ENCODE measurements around the gene GIPC3.

Gene GIPC3

GRCh38 chr19:3610745-3611717 is 25.8 kb downstream of the GIPC3 start:
- DNase-seq, result no peak
- Histone ChIP-seq H3K4me3 (ENCODE audit: low read depth, low read length) (no peak overlapping the region), H3K27me3 (ENCODE audit: insufficient read depth, low read depth, severe bottlenecking) (no peaks in the 10 kb centered on the region), H3K36me3 (peaks cover 20% of the 10 kb centered on the region), H3K9me3 (ENCODE audit: severe bottlenecking) (no peaks in the 10 kb centered on the region), H3K27ac (no peak overlapping the region)
- TF ChIP-seq, protein P1, sequence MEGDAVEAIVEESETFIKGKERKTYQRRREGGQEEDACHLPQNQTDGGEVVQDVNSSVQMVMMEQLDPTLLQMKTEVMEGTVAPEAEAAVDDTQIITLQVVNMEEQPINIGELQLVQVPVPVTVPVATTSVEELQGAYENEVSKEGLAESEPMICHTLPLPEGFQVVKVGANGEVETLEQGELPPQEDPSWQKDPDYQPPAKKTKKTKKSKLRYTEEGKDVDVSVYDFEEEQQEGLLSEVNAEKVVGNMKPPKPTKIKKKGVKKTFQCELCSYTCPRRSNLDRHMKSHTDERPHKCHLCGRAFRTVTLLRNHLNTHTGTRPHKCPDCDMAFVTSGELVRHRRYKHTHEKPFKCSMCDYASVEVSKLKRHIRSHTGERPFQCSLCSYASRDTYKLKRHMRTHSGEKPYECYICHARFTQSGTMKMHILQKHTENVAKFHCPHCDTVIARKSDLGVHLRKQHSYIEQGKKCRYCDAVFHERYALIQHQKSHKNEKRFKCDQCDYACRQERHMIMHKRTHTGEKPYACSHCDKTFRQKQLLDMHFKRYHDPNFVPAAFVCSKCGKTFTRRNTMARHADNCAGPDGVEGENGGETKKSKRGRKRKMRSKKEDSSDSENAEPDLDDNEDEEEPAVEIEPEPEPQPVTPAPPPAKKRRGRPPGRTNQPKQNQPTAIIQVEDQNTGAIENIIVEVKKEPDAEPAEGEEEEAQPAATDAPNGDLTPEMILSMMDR (IDR thresholded peaks at IDR 0.05; ENCODE audit: low read depth, low read length), result no peak

GRCh38 chr19:3611841-3612240 is 26.6 kb downstream of the GIPC3 start:
- no peak for DNase-seq
- no peaks in the 10 kb centered on the region for H3K27me3 ChIP-seq (ENCODE audit: insufficient read depth, low read depth, severe bottlenecking)
- no peaks in the 10 kb centered on the region for H3K9me3 ChIP-seq (ENCODE audit: severe bottlenecking)
- TF ChIP-seq, protein P1 (IDR thresholded peaks at IDR 0.05; ENCODE audit: low read depth, low read length), result no peak
- no peak overlapping the region for H3K4me3 ChIP-seq (ENCODE audit: low read depth, low read length)
- no peak overlapping the region for H3K27ac ChIP-seq
- peaks cover 23% of the 10 kb centered on the region for H3K36me3 ChIP-seq

- Histone ChIP-seq H3K36me3 (peaks cover 26% of the 10 kb centered on the region), H3K27me3 (ENCODE audit: insufficient read depth, low read depth, severe bottlenecking) (no peaks in the 10 kb centered on the region), H3K9me3 (ENCODE audit: severe bottlenecking) (no peaks in the 10 kb centered on the region), H3K4me3 (ENCODE audit: low read depth, low read length) (no peak overlapping the region), H3K27ac (no peak overlapping the region)
- TF ChIP-seq, protein P1 (IDR thresholded peaks at IDR 0.05; ENCODE audit: low read depth, low read length), result no peak
- DNase-seq, result no peak
Measured at GRCh38 chr19:3612330-3612729, 27.1 kb downstream of the GIPC3 start.

DNA sequence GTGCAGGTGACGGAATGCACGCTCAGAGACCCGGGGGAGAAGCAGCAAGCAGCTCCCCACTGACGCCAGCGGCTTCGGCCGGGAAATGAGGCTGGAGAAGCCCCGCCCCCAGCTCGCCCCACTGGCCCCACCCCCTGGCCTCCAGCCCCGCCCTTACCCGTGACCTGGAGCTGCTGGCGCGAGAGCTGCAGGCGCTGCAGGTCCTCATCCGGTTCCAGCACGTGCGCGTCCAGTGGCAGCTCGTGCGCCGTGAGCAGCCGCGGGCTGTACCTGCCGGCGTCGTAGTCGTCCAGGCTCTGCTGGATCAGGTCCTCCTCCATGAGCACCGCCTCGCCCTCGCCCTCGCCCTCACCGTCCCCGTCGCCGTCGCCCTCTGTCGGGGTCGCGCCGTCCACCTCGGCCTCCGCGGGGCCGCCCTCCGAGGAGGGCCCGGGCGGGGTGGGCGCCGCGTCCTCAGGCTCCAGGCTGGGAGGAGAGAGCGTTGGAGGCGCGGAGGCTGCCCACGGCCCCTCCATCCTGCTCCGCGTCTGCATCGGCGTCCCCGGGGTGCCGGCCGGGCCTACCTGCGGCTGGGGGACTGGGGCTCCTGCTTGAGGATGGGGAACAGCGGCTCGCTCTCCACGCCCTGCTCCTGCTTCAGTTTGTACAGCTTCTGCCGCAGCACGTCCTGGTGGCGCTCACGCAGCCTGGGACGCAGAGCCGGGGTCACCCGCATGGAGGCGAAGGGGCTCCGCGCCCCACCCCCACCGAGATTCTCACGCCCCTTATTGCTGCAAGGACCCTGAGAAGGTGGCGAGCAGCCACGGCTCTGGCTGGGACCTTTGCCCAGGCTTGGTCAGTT is 27.8 kb downstream of the GIPC3 start:
- H3K27me3 ChIP-seq (ENCODE audit: insufficient read depth, low read depth, severe bottlenecking), result no peaks in the 10 kb centered on the region
- TF ChIP-seq, protein P1 (IDR thresholded peaks at IDR 0.05; ENCODE audit: low read depth, low read length), result no peak
- no peak overlapping the region for H3K4me3 ChIP-seq (ENCODE audit: low read depth, low read length)
- DNase-seq, result no peak
- no peaks in the 10 kb centered on the region for H3K9me3 ChIP-seq (ENCODE audit: severe bottlenecking)
- H3K36me3 ChIP-seq, result peaks cover 29% of the 10 kb centered on the region
- H3K27ac ChIP-seq, result no peak overlapping the region

DNA sequence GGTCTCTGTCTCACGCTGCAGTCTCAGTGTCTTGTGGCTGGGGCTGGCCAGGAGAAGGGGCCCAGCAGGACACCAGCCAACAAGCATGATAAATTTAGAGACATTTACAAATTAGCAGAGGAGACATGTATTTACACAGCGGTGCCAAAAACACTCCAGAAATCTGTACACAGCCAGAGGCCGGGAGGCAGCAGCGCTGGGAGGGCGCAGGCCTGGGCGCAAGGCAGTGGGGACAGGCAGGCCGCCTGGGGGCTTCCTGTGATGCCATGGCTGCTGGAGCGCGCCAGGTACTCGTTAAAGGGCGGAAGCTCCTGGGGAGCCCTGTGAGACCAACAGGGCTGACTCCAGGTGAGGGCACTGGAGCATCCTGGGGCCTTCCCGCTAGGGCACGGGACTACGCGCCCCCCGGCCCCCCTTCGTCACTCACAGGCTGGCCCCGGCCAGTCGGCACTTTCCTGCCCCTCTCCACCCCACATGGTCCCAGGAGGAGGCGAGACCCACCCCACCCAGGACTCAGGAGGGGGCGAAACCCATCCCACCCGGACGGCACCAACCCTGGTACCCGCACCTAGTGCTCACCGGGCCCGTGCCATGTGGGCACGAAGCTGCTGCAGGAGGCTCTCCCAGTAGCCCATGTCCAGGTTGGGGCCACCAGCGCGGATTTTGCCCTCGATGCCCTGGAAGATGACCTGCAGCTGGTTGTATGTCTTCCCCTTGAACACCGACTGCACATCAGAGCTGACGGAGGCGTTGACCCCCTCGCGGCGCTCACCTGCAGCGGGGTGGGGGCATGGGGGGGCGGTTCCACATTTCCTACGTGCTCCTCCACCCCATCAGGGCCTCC is 28.8 kb downstream of the GIPC3 start:
- H3K4me3 ChIP-seq (ENCODE audit: low read depth, low read length), result no peak overlapping the region
- no peak overlapping the region for H3K27ac ChIP-seq
- TF ChIP-seq, protein P1 (IDR thresholded peaks at IDR 0.05; ENCODE audit: low read depth, low read length), result no peak
- H3K36me3 ChIP-seq, result peaks cover 29% of the 10 kb centered on the region
- DNase-seq, result no peak
- H3K27me3 ChIP-seq (ENCODE audit: insufficient read depth, low read depth, severe bottlenecking), result no peaks in the 10 kb centered on the region
- H3K9me3 ChIP-seq (ENCODE audit: severe bottlenecking), result no peaks in the 10 kb centered on the region

Data from WERI-Rb-1 (cell line).